K562 (cell line): ENCODE measurements around the gene ABCC12. TPM values are rescaled to one million over a fixed set of nuclear protein-coding genes. Genes with fewer than 3 reads are reported as not detected.

ENCODE experiments used
- ATF1 ChIP-seq, 2 experiments: fragments of 450-650 bp in 1 of 2; IDR thresholded peaks; 2 replicates each; pipeline ENCODE4 v1.6.1; 2016; ENCODE audit warnings: missing compliant biosample characterization in 1 of 2, missing genetic modification characterization in 1 of 2
- BHLHE40 ChIP-seq: IDR thresholded peaks from 2 replicates; pipeline ENCODE4 v1.6.1; 2011; ENCODE audit warnings: low read length, improper control_type of control experiment
- ETV6 ChIP-seq, 3 experiments: fragments of 150-350 bp in 1 of 3; sonication (generic) in 1 of 3; formaldehyde crosslinking in 1 of 3; IDR thresholded peaks; 2 replicates each; pipeline versions ENCODE4 v1.6.1 to v1.8.0; 2014 to 2022; ENCODE audit warnings: borderline replicate concordance in 2 of 3, low read depth in 2 of 3, antibody characterized with exemption in 1 of 3, low read length in 1 of 3, mild to moderate bottlenecking in 1 of 3, missing genetic modification reagents in 1 of 3
- HLTF ChIP-seq: fragments of 450-650 bp; IDR thresholded peaks from 2 replicates; pipeline ENCODE4 v1.6.1; 2016
- MCM3 ChIP-seq: fragments of 450-650 bp; IDR thresholded peaks from 2 replicates; pipeline ENCODE4 v1.6.1; 2016
- MTF1 ChIP-seq: fragments of 250-450 bp; sonication (Bioruptor Pico); IDR thresholded peaks from 2 replicates; pipeline ENCODE4 v1.9.0; 2021; ENCODE audit warnings: moderate library complexity, mild to moderate bottlenecking, inconsistent platforms, borderline replicate concordance
- MYBL2 ChIP-seq, 2 experiments: fragments of 450-650 bp in 1 of 2; sonication (generic) in 1 of 2; formaldehyde crosslinking in 1 of 2; IDR thresholded peaks; 2 replicates each; pipeline versions ENCODE4 v1.6.1 to v1.8.1; 2017 to 2022; ENCODE audit warnings: borderline replicate concordance in 1 of 2, inconsistent platforms in 1 of 2, low read depth in 1 of 2, mild to moderate bottlenecking in 1 of 2, missing genetic modification reagents in 1 of 2, moderate library complexity in 1 of 2
- NFIC ChIP-seq: fragments of 450-650 bp; IDR thresholded peaks from 2 replicates; pipeline ENCODE4 v1.6.1; 2017; ENCODE audit warnings: mild to moderate bottlenecking, inconsistent platforms
- PCBP2 ChIP-seq: fragments of 200-400 bp; formaldehyde crosslinking; IDR thresholded peaks from 2 replicates; pipeline ENCODE4 v1.6.1; 2018; ENCODE audit warnings: low read length, low read depth, mild to moderate bottlenecking, moderate library complexity; ENCODE audit not compliant: poor library complexity, severe bottlenecking
- PHB ChIP-seq: fragments of 250-450 bp; sonication (Bioruptor Pico); IDR thresholded peaks from 2 replicates; pipeline ENCODE4 v1.5.0; 2021
- PHF8 ChIP-seq: fragments of 200-600 bp; sonication (generic); IDR thresholded peaks from 2 replicates; pipeline ENCODE4 v1.6.1; 2012; ENCODE audit warnings: mixed run types, mild to moderate bottlenecking, inconsistent platforms, low read length, moderate library complexity, borderline replicate concordance
- RAD21 ChIP-seq, 2 experiments: fragments of 250-450 bp in 1 of 2; fragments of 450-650 bp in 1 of 2; sonication (Bioruptor Pico) in 1 of 2; formaldehyde crosslinking in 1 of 2; IDR thresholded peaks in 1 of 2; conservative IDR thresholded peaks in 1 of 2; 2 replicates each; pipeline versions ENCODE4 v1.4.0 to v1.8.0; 2020 to 2022; ENCODE audit warnings: mild to moderate bottlenecking in 2 of 2, moderate library complexity in 1 of 2
- RBFOX2 ChIP-seq: fragments of 200-400 bp; formaldehyde crosslinking; IDR thresholded peaks from 2 replicates; pipeline ENCODE4 v1.6.1; 2017; ENCODE audit warnings: low read depth, mild to moderate bottlenecking, low read length, moderate library complexity
- SLC30A9 ChIP-seq: fragments of 250-450 bp; sonication (Bioruptor Pico); IDR thresholded peaks from 2 replicates; pipeline ENCODE4 v1.8.0; 2022; ENCODE audit warnings: mild to moderate bottlenecking, moderate library complexity
- TAF15 ChIP-seq: fragments of 200-400 bp; formaldehyde crosslinking; IDR thresholded peaks from 2 replicates; pipeline ENCODE4 v1.6.1; 2017; ENCODE audit warnings: mild to moderate bottlenecking, low read depth, low read length, moderate library complexity
- TBP ChIP-seq: optimal IDR thresholded peaks from 2 replicates; pipeline ENCODE3; 2011; ENCODE audit warnings: low read depth, low read length, improper control_type of control experiment
- TRIM28 ChIP-seq: fragments of 450-650 bp; IDR thresholded peaks from 2 replicates; pipeline ENCODE4 v1.6.1; 2017
- TSC22D4 ChIP-seq: fragments of 450-650 bp; IDR thresholded peaks from 2 replicates; pipeline ENCODE4 v1.6.1; 2016; ENCODE audit warnings: missing genetic modification characterization, missing biosample characterization, control low read depth
- polyA plus RNA-seq, 8 experiments: library from polyadenylated mRNA; depleted of rRNA in 4 of 8; stranded (reverse) in 5 of 8; unstranded in 3 of 8; fragments of >200 nt; fragmentation: Nextera tagmentation in 2 of 8; fragmentation: Illumina TruSeq in 1 of 8; extraction: Ambion mirVana in 2 of 8; extraction: Trizol in 1 of 8; gene quantifications; 2 replicates each; pipeline versions ENCODE4 v1.2.1 to v1.2.3, GENCODE V29; 2011 to 2014; ENCODE audit warnings: inconsistent platforms in 1 of 8, missing spikeins in 1 of 8
- total RNA-seq, 7 experiments: library from RNA; depleted of rRNA in 6 of 7; stranded (reverse); fragments of >200 nt in 6 of 7; fragmentation: Illumina TruSeq in 2 of 7; extraction: Trizol in 2 of 7; gene quantifications; 2 replicates each; pipeline versions ENCODE4 v1.2.1 to v1.2.3, GENCODE V29; 2011 to 2021; ENCODE audit warnings: low replicate concordance in 1 of 7
- TF ChIP-seq, protein P1 (sequence below): IDR thresholded peaks from 2 replicates; pipeline ENCODE4 v1.6.1; 2011; ENCODE audit not compliant: insufficient read length; ENCODE audit errors: extremely low read depth
- TF ChIP-seq, protein P2 (sequence below): fragments of 450-650 bp; IDR thresholded peaks from 2 replicates; pipeline ENCODE4 v1.6.1; 2017; ENCODE audit warnings: antibody characterized with exemption, mild to moderate bottlenecking
- TF ChIP-seq, protein P3 (sequence below): fragments of 250-450 bp; sonication (Bioruptor Pico); IDR thresholded peaks from 2 replicates; pipeline ENCODE4 v1.4.0; 2020; ENCODE audit warnings: borderline replicate concordance

Gene ABCC12
- total and polyA plus RNA-seq, 9 of the 15 experiments (the other 6 are each of a cell fraction or from before 2014, with no cell fraction given): not detected

DNA sequence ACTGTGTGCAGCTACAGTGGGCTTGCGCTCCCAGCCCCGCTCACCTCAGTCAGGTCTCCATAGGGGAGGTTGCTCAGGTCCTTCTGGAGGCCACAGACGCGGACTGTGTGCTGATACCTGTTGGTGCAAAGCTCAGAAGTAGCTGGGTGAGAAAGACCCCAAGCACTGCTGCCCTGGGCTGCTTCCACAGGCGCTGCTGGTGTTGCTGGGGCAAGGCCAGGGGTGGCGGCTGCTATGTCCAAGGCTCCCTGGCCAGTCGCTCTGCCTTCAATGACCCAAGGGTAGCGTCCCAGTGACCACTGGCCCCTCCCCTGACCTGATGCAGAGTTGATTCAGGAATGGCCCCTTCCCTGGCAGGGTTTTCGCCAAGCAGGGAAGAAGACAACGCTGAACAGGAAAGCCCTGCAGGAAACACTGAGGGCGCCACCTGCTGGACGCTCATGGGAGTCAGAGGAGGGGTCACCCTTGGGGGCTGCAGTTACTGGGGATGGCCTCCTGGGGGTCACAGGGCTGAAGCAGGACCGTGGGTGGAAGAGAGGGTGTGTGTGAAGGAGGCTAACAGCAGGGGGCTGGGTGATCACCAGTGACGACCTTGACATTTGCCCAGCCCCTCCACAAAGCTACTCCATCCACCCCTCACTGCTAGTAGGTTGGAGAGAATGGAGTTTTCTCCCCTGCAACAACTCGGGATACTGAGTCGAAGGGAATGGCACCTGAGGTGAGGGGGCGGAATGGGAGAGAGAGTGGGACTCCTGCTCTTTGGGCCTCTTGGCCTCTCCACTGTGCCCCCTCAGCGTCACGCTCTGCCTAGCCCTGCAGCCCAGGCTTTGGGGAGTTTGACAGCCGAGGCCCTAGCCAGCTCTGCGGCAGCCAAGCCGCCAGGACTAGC lies 38.3 kb downstream of the ABCC12 start (continued):
- TF ChIP-seq PHF8: no peak
- TF ChIP-seq, protein P1, sequence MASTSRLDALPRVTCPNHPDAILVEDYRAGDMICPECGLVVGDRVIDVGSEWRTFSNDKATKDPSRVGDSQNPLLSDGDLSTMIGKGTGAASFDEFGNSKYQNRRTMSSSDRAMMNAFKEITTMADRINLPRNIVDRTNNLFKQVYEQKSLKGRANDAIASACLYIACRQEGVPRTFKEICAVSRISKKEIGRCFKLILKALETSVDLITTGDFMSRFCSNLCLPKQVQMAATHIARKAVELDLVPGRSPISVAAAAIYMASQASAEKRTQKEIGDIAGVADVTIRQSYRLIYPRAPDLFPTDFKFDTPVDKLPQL: no peak
- TF ChIP-seq MYBL2 (IDR thresholded peaks at IDR 0.05; ENCODE audit: low read depth): no peak
- no peak for TF ChIP-seq MYBL2 (CRISPR knock-in tag; IDR thresholded peaks at IDR 0.05; ENCODE audit: borderline replicate concordance)
- TF ChIP-seq PCBP2: no peak
- TF ChIP-seq BHLHE40: 0 out of 2 replicates have a peak, but pooled peaks have one; percentile 4
- TF ChIP-seq NFIC: no peak
- TF ChIP-seq TSC22D4: no peak
- TF ChIP-seq HLTF: no peak
- no peak for TF ChIP-seq TRIM28
- TF ChIP-seq PHB (CRISPR knock-in tag): no peak
- no peak for TF ChIP-seq TBP
- TF ChIP-seq, protein P2, sequence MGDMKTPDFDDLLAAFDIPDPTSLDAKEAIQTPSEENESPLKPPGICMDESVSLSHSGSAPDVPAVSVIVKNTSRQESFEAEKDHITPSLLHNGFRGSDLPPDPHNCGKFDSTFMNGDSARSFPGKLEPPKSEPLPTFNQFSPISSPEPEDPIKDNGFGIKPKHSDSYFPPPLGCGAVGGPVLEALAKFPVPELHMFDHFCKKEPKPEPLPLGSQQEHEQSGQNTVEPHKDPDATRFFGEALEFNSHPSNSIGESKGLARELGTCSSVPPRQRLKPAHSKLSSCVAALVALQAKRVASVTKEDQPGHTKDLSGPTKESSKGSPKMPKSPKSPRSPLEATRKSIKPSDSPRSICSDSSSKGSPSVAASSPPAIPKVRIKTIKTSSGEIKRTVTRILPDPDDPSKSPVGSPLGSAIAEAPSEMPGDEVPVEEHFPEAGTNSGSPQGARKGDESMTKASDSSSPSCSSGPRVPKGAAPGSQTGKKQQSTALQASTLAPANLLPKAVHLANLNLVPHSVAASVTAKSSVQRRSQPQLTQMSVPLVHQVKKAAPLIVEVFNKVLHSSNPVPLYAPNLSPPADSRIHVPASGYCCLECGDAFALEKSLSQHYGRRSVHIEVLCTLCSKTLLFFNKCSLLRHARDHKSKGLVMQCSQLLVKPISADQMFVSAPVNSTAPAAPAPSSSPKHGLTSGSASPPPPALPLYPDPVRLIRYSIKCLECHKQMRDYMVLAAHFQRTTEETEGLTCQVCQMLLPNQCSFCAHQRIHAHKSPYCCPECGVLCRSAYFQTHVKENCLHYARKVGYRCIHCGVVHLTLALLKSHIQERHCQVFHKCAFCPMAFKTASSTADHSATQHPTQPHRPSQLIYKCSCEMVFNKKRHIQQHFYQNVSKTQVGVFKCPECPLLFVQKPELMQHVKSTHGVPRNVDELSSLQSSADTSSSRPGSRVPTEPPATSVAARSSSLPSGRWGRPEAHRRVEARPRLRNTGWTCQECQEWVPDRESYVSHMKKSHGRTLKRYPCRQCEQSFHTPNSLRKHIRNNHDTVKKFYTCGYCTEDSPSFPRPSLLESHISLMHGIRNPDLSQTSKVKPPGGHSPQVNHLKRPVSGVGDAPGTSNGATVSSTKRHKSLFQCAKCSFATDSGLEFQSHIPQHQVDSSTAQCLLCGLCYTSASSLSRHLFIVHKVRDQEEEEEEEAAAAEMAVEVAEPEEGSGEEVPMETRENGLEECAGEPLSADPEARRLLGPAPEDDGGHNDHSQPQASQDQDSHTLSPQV: no peak
- TF ChIP-seq MCM3: no peak
- TF ChIP-seq, protein P3, sequence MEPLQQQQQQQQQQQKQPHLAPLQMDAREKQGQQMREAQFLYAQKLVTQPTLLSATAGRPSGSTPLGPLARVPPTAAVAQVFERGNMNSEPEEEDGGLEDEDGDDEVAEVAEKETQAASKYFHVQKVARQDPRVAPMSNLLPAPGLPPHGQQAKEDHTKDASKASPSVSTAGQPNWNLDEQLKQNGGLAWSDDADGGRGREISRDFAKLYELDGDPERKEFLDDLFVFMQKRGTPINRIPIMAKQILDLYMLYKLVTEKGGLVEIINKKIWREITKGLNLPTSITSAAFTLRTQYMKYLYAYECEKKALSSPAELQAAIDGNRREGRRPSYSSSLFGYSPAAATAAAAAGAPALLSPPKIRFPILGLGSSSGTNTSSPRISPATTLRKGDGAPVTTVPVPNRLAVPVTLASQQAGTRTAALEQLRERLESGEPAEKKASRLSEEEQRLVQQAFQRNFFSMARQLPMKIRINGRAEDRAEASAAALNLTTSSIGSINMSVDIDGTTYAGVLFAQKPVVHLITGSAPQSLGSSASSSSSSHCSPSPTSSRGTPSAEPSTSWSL: no peak
- no peak for TF ChIP-seq MTF1 (CRISPR knock-in tag)
- TF ChIP-seq TAF15: no peak
- peak in 1 of 2 experiments; percentile 68; a peak in 2 of 4 replicates for TF ChIP-seq RAD21 (CRISPR knock-in tag; conservative IDR thresholded peaks at IDR 0.05 in 1 of 2, IDR thresholded peaks at IDR 0.05 in 1 of 2)
- no peak for TF ChIP-seq ETV6 (IDR thresholded peaks at IDR 0.05; ENCODE audit: borderline replicate concordance in 1 of 2, low read depth in 2 of 2, low read length in 1 of 2)
- TF ChIP-seq ETV6 (CRISPR knock-in tag; IDR thresholded peaks at IDR 0.05; ENCODE audit: borderline replicate concordance): no peak
- TF ChIP-seq ATF1 (CRISPR knock-in tag; IDR thresholded peaks at IDR 0.05): no peak
- no peak for TF ChIP-seq ATF1 (tag; IDR thresholded peaks at IDR 0.05)
- no peak for TF ChIP-seq SLC30A9 (CRISPR knock-in tag)
- no peak for TF ChIP-seq RBFOX2
